ENCODE results near the gene CYP26B1.

The CYP26B1 gene

DNA sequence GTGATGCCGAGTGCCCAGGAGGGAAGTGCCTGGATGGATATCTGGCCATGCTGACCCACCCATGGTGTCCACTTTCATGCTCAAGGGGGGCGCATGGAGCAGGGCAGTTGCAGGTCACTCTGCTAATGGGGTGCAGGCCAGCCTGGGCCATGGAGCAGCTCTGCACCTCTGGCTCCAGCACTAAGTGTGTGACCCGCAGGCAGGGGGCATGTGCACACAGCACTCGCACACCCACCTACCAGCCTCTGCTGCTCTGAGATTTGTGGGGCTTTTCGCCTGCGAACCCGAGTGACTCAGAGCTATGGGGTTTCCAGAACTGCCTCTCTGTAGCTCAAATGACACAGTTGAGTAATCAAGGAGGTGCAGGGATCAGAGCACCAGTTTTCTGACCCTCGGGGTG lies 66.2 kb downstream of the CYP26B1 start:
- no peak for TF ChIP-seq ZNF8 (CRISPR knock-in tag; IDR thresholded peaks at IDR 0.05)
- no peak for TF ChIP-seq PPARA (CRISPR knock-in tag; IDR thresholded peaks at IDR 0.05; ENCODE audit: borderline replicate concordance)
- TF ChIP-seq, protein P1, sequence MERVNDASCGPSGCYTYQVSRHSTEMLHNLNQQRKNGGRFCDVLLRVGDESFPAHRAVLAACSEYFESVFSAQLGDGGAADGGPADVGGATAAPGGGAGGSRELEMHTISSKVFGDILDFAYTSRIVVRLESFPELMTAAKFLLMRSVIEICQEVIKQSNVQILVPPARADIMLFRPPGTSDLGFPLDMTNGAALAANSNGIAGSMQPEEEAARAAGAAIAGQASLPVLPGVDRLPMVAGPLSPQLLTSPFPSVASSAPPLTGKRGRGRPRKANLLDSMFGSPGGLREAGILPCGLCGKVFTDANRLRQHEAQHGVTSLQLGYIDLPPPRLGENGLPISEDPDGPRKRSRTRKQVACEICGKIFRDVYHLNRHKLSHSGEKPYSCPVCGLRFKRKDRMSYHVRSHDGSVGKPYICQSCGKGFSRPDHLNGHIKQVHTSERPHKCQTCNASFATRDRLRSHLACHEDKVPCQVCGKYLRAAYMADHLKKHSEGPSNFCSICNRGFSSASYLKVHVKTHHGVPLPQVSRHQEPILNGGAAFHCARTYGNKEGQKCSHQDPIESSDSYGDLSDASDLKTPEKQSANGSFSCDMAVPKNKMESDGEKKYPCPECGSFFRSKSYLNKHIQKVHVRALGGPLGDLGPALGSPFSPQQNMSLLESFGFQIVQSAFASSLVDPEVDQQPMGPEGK (CRISPR knock-in tag; IDR thresholded peaks at IDR 0.05; ENCODE audit: borderline replicate concordance): no peak
- no peak for TF ChIP-seq GLIS3 (CRISPR knock-in tag; IDR thresholded peaks at IDR 0.05)
- no peak for TF ChIP-seq OSR1 (CRISPR knock-in tag; IDR thresholded peaks at IDR 0.05)
- TF ChIP-seq BACH2 (CRISPR knock-in tag; IDR thresholded peaks at IDR 0.05; ENCODE audit: borderline replicate concordance): no peak
- no peak for TF ChIP-seq ARNTL (CRISPR knock-in tag; IDR thresholded peaks at IDR 0.05; ENCODE audit: borderline replicate concordance, low read depth)
- no peak for TF ChIP-seq TCF4 (CRISPR knock-in tag; IDR thresholded peaks at IDR 0.05; ENCODE audit: borderline replicate concordance)
- TF ChIP-seq ZC3H10 (CRISPR knock-in tag; IDR thresholded peaks at IDR 0.05): no peak
- no peak for TF ChIP-seq CSRNP3 (CRISPR knock-in tag; IDR thresholded peaks at IDR 0.05)
- no peak for TF ChIP-seq ISL1 (CRISPR knock-in tag; IDR thresholded peaks at IDR 0.05)
- TF ChIP-seq ZFP30 (CRISPR knock-in tag; IDR thresholded peaks at IDR 0.05): no peak
- TF ChIP-seq ZFP3 (CRISPR knock-in tag; IDR thresholded peaks at IDR 0.05): no peak
- TF ChIP-seq ZNF70 (CRISPR knock-in tag; IDR thresholded peaks at IDR 0.05): no peak
- TF ChIP-seq, protein P2, sequence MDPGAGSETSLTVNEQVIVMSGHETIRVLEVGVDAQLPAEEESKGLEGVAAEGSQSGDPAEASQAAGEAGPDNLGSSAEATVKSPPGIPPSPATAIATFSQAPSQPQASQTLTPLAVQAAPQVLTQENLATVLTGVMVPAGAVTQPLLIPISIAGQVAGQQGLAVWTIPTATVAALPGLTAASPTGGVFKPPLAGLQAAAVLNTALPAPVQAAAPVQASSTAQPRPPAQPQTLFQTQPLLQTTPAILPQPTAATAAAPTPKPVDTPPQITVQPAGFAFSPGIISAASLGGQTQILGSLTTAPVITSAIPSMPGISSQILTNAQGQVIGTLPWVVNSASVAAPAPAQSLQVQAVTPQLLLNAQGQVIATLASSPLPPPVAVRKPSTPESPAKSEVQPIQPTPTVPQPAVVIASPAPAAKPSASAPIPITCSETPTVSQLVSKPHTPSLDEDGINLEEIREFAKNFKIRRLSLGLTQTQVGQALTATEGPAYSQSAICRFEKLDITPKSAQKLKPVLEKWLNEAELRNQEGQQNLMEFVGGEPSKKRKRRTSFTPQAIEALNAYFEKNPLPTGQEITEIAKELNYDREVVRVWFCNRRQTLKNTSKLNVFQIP (CRISPR knock-in tag; IDR thresholded peaks at IDR 0.05; ENCODE audit: borderline replicate concordance, low read depth): no peak
- TF ChIP-seq TOX (CRISPR knock-in tag; IDR thresholded peaks at IDR 0.05; ENCODE audit: borderline replicate concordance): no peak
- TF ChIP-seq CSDC2 (CRISPR knock-in tag; IDR thresholded peaks at IDR 0.05): no peak
- TF ChIP-seq, protein P3, sequence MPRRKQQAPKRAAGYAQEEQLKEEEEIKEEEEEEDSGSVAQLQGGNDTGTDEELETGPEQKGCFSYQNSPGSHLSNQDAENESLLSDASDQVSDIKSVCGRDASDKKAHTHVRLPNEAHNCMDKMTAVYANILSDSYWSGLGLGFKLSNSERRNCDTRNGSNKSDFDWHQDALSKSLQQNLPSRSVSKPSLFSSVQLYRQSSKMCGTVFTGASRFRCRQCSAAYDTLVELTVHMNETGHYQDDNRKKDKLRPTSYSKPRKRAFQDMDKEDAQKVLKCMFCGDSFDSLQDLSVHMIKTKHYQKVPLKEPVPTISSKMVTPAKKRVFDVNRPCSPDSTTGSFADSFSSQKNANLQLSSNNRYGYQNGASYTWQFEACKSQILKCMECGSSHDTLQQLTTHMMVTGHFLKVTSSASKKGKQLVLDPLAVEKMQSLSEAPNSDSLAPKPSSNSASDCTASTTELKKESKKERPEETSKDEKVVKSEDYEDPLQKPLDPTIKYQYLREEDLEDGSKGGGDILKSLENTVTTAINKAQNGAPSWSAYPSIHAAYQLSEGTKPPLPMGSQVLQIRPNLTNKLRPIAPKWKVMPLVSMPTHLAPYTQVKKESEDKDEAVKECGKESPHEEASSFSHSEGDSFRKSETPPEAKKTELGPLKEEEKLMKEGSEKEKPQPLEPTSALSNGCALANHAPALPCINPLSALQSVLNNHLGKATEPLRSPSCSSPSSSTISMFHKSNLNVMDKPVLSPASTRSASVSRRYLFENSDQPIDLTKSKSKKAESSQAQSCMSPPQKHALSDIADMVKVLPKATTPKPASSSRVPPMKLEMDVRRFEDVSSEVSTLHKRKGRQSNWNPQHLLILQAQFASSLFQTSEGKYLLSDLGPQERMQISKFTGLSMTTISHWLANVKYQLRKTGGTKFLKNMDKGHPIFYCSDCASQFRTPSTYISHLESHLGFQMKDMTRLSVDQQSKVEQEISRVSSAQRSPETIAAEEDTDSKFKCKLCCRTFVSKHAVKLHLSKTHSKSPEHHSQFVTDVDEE (CRISPR knock-in tag; IDR thresholded peaks at IDR 0.05): no peak
- ATAC-seq: no peak

DNA sequence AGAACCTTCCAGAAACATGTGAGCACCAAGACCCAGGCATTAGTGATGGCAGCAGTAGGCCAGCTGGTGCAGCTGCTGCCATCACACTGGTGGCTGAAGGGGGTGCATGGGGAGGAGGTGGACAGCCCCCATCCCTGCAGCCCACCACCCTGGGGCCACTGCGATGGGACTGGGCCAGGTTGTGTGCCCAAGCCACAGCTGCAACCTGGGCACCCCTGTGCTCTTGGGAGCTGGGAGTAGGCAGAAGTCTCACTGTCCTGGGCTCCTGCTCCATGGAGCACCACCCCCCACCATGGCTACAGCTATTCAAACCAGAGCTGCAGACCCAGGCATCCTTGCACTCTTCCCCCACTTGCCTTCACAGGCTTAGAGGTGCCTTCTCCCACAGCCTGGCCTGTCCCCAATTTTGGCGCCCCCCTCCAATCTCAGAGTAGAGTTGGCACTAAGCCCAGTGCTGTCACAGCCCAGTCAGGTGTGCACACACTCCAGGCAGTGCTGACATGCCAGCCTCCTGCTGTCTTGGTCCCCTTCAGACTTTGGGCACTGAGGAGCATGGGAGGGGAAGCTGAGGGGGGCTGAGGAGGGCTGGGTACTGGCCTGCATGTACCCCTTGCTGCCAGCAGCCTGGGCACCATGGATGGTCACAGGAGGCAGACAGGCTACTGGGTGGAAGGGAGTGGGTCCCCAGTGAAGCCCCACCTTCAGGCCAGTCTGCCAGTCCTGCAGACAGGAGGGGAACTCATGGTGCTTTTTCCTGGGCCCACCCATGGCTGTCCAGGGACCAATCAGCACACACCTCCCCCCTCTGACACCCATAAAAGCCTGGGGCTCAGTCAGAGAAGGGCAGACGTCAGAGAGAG lies 67.1 kb downstream of the CYP26B1 start:
- no peak for ATAC-seq
- TF ChIP-seq ZNF565 (CRISPR knock-in tag; conservative IDR thresholded peaks at IDR 0.05; ENCODE audit: low read depth): no peak
- TF ChIP-seq GLIS3 (CRISPR knock-in tag; IDR thresholded peaks at IDR 0.05): no peak
- no peak for TF ChIP-seq TOX (CRISPR knock-in tag; IDR thresholded peaks at IDR 0.05; ENCODE audit: borderline replicate concordance)
- TF ChIP-seq CREB5 (CRISPR knock-in tag; IDR thresholded peaks at IDR 0.05; ENCODE audit: low read depth): no peak
- no peak for TF ChIP-seq ZFP30 (CRISPR knock-in tag; IDR thresholded peaks at IDR 0.05)
- TF ChIP-seq BACH2 (CRISPR knock-in tag; IDR thresholded peaks at IDR 0.05; ENCODE audit: borderline replicate concordance): no peak
- TF ChIP-seq SNAI2 (CRISPR knock-in tag; IDR thresholded peaks at IDR 0.05): no peak
- TF ChIP-seq PPARA (CRISPR knock-in tag; IDR thresholded peaks at IDR 0.05; ENCODE audit: borderline replicate concordance): no peak
- no peak for TF ChIP-seq ARNTL (CRISPR knock-in tag; IDR thresholded peaks at IDR 0.05; ENCODE audit: borderline replicate concordance, low read depth)
- TF ChIP-seq ZFP3 (CRISPR knock-in tag; IDR thresholded peaks at IDR 0.05): no peak
- TF ChIP-seq ZNF70 (CRISPR knock-in tag; IDR thresholded peaks at IDR 0.05): no peak
- TF ChIP-seq ISL1 (CRISPR knock-in tag; IDR thresholded peaks at IDR 0.05): no peak
- TF ChIP-seq, protein P2 (CRISPR knock-in tag; IDR thresholded peaks at IDR 0.05; ENCODE audit: borderline replicate concordance, low read depth): no peak
- TF ChIP-seq, protein P3 (CRISPR knock-in tag; IDR thresholded peaks at IDR 0.05): no peak
- TF ChIP-seq, protein P1 (CRISPR knock-in tag; IDR thresholded peaks at IDR 0.05; ENCODE audit: borderline replicate concordance): no peak
